NCI-H128 (cell line): ENCODE measurements around the gene PTPMT1.
"Not testable (repeated sequence)": the region's sequence is repeated elsewhere in the genome, so short reads cannot be mapped to it uniquely, and the experiment has no call there.

Experiments used
- DNase-seq: peaks from one replicate; lab custom pipeline; 2025; ENCODE audit not compliant: unreplicated experiment; lab: John Stamatoyannopoulos, UW

The PTPMT1 gene

GRCh38 chr11:47546274-47546673, 19.1 kb upstream of the PTPMT1 start:
- not testable (repeated sequence) for DNase-seq

GRCh38 chr11:47550288-47551047, 14.9 kb upstream of the PTPMT1 start:
- DNase-seq: no peak

GRCh38 chr11:47551086-47551485, 14.3 kb upstream of the PTPMT1 start:
- DNase-seq: no peak

- DNase-seq: no peak
These were observed 13.3 kb upstream of the PTPMT1 start for GRCh38 chr11:47552056-47552565.

- peak; percentile 86 for DNase-seq
These were observed 12.6 kb upstream of the PTPMT1 start, which contains the start of gene CELF1 for GRCh38 chr11:47552566-47553405. CELF1 (minus strand) TSS chr11:47553132; CDS start chr11:47499523, 53,609 bp downstream.

- DNase-seq: no peak
These were observed 12.0 kb upstream of the PTPMT1 start for GRCh38 chr11:47553406-47553743.

GRCh38 chr11:47557004-47557403, 8.4 kb upstream of the PTPMT1 start:
- not testable (repeated sequence) for DNase-seq

- DNase-seq: no peak
These were observed 6.7 kb upstream of the PTPMT1 start for GRCh38 chr11:47558695-47559094.

- no peak for DNase-seq
These were observed 5.0 kb upstream of the PTPMT1 start for GRCh38 chr11:47560426-47560825.

- DNase-seq: not testable (repeated sequence)
These were observed 3.0 kb upstream of the PTPMT1 start for GRCh38 chr11:47562393-47562792.

- DNase-seq: not testable (repeated sequence)
These were observed 1.0 kb upstream of the PTPMT1 start for GRCh38 chr11:47564366-47564765.

GRCh38 chr11:47564933-47565339, 463 bp upstream of the PTPMT1 start:
- no peak for DNase-seq

GRCh38 chr11:47566149-47566698, 825 bp downstream of the PTPMT1 start:
- no peak for DNase-seq

- DNase-seq: no peak
These were observed 4.2 kb downstream of the PTPMT1 start for GRCh38 chr11:47569646-47570045.

GRCh38 chr11:47570651-47571356, 5.4 kb downstream of the PTPMT1 start:
- DNase-seq: no peak

GRCh38 chr11:47571357-47571729, 5.9 kb downstream of the PTPMT1 start:
- DNase-seq: no peak

GRCh38 chr11:47571895-47572294, 6.5 kb downstream of the PTPMT1 start:
- no peak for DNase-seq

GRCh38 chr11:47572715-47573255, 7.4 kb downstream of the PTPMT1 start:
- peak; percentile 23 for DNase-seq

GRCh38 chr11:47573321-47573720, 7.9 kb downstream of the PTPMT1 start:
- DNase-seq: no peak

GRCh38 chr11:47577460-47578041, 12.2 kb downstream of the PTPMT1 start:
- no peak for DNase-seq
